A673 (cell line): Measurements from ENCODE around the gene ZNF597.

Experiments
- EZH2 ChIP-seq: fragments of 200-600 bp; sonication (generic); IDR thresholded peaks from 2 replicates; pipeline ENCODE4 v1.6.1; 2017; ENCODE audit warnings: borderline replicate concordance, low read depth, mild to moderate bottlenecking, mixed read lengths, antibody characterized with exemption, low read length; ENCODE audit not compliant: poor library complexity, severe bottlenecking
- TF ChIP-seq, protein P1 (sequence below): fragments of 300-800, 200-600 bp; sonication (generic); conservative IDR thresholded peaks from 2 replicates; pipeline ENCODE4 v1.5.1; 2017; ENCODE audit warnings: low read depth, mild to moderate bottlenecking, antibody characterized with exemption, low read length, moderate library complexity, mixed read lengths

DNA sequence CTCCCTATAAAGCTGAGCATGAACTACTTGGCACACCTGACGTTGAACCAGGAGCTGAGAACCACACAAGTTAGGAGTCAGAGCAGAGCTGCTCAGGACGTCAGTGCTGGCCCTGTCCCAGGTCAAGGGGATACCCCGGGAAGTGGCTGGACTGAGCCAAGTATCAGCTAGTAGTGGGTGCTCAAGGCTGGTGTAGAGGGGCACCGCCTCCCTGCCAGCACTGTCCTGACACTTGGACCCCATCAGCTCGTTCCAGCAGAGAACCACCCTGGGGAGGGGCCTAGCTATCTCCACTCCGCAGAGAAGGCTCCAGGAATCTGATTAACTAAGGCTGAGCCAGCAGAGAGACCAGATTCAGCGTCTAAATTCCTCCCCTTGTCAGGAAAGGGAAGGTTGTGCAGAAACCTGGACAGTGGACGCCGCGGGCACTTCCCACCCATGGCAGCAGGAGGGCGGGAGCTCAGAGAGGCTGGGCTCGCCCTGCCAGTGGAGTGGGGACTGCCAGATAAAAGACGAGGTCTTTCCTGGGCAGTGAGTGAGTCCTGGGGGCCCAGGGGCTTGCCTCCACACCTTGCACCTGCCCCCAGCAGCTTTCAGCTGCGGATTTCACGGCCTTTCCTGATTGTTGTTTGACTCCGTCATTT is 31.0 kb upstream of the ZNF597 start:
- TF ChIP-seq, protein P1, sequence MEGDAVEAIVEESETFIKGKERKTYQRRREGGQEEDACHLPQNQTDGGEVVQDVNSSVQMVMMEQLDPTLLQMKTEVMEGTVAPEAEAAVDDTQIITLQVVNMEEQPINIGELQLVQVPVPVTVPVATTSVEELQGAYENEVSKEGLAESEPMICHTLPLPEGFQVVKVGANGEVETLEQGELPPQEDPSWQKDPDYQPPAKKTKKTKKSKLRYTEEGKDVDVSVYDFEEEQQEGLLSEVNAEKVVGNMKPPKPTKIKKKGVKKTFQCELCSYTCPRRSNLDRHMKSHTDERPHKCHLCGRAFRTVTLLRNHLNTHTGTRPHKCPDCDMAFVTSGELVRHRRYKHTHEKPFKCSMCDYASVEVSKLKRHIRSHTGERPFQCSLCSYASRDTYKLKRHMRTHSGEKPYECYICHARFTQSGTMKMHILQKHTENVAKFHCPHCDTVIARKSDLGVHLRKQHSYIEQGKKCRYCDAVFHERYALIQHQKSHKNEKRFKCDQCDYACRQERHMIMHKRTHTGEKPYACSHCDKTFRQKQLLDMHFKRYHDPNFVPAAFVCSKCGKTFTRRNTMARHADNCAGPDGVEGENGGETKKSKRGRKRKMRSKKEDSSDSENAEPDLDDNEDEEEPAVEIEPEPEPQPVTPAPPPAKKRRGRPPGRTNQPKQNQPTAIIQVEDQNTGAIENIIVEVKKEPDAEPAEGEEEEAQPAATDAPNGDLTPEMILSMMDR, result no peak
- TF ChIP-seq EZH2, result no peak
